Dendritic cell treated with granulocyte-macrophage colony-stimulating factor and Interleukin-4, amounts not matched to agents 40 ng/mL and 50 ng/mL, for 4 days (primary cell): ENCODE results near the gene CFDP1.

Experiments used
- H3K27ac Mint-ChIP-seq: one replicate; pipeline ENCODE4 v1.8.0; 2022; ENCODE audit warnings: mild to moderate bottlenecking, mixed read lengths
- H3K27me3 Mint-ChIP-seq: one replicate; pipeline ENCODE4 v1.8.0; 2022; ENCODE audit warnings: mild to moderate bottlenecking, mixed read lengths
- H3K36me3 Mint-ChIP-seq: one replicate; pipeline ENCODE4 v1.8.0; 2022; ENCODE audit warnings: low read depth, mixed read lengths
- H3K4me1 Mint-ChIP-seq: one replicate; pipeline ENCODE4 v1.8.0; 2022; ENCODE audit warnings: low read depth, mixed read lengths
- H3K4me3 Mint-ChIP-seq: one replicate; pipeline ENCODE4 v1.8.0; 2022; ENCODE audit warnings: mild to moderate bottlenecking, moderate library complexity, mixed read lengths
- H3K9me3 Mint-ChIP-seq: one replicate; pipeline ENCODE4 v1.8.0; 2022; ENCODE audit warnings: mixed read lengths
- intact Hi-C: fragments of 100-400 bp; cut with micrococcal nuclease; formaldehyde crosslinking; loops from one replicate; pipeline ENCODE4 v1.15.0; 2022

Gene CFDP1

DNA sequence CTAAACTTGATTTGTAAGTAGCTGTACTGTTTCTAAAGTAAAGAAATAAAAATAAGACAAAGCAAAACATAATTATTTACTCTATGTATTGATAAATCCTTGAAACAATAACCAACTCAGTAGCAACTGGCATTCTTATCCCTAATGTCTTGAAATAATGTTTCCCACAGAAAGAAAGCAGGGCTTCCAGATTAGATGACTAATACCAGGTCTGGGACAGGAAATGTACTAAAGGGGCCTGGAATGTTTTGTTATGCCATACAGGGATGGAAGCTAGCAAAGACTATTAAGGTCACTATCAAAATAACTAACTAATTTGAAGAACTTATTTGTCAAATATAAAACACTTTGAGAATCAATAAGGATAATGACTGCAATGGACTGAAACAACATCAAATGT lies 82.1 kb downstream of the CFDP1 start:
- H3K4me1 Mint-ChIP-seq = no peaks in the 10 kb centered on the region
- peaks cover 79% of the 10 kb centered on the region for H3K27me3 Mint-ChIP-seq
- no peaks in the 10 kb centered on the region for H3K9me3 Mint-ChIP-seq
- intact Hi-C loops = no loop called here
- peaks cover 31% of the 10 kb centered on the region for H3K36me3 Mint-ChIP-seq
- H3K27ac Mint-ChIP-seq = no peak overlapping the region
- no peak overlapping the region for H3K4me3 Mint-ChIP-seq

DNA sequence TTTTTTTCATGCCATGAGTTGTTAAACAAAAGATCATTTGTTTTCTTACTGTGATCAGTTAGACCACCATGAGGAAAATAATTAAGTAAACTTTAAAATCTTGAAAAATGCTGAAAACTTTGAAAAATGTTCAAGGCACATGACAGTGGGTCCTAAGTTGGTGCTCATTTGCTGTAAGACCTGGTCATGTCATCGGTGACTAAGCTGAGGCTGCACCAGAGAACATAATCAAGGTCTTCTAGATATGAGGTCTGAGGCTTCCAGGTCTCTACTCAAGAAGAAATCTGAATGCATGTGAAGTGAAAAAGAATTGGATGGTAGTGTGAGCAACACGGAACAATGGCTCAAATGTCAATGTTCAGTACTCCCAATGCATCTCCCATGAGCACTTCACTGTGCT lies 87.6 kb downstream of the CFDP1 start:
- Mint-ChIP-seq H3K36me3 (peaks cover 41% of the 10 kb centered on the region), H3K27me3 (peaks cover 92% of the 10 kb centered on the region), H3K4me1 (peaks cover 6% of the 10 kb centered on the region), H3K9me3 (no peaks in the 10 kb centered on the region), H3K27ac (no peak overlapping the region), H3K4me3 (no peak overlapping the region)
- intact Hi-C loops = no loop called here

DNA sequence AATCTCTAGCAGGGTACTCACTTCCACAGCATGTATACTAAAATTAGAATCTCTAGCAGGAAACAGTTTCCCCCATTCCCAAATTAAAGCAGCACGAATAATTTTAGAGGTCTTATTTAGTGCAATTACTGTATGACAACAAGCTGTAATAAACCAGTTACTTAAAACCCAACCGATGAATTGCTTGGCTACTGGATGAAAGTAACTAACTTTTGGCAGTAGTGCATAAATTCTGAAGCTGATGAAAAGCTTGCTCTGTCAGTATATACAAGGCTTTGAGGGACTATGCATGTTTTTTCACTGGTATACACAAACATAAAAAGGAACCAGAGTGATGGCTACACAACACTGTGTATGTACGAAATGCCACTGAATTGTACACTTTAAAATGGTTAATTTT lies 89.4 kb downstream of the CFDP1 start:
- peaks cover 41% of the 10 kb centered on the region for H3K36me3 Mint-ChIP-seq
- no peaks in the 10 kb centered on the region for H3K9me3 Mint-ChIP-seq
- peaks cover 95% of the 10 kb centered on the region for H3K27me3 Mint-ChIP-seq
- no peak overlapping the region for H3K4me3 Mint-ChIP-seq
- intact Hi-C loops = no loop called here
- H3K4me1 Mint-ChIP-seq = peaks cover 6% of the 10 kb centered on the region
- no peak overlapping the region for H3K27ac Mint-ChIP-seq

DNA sequence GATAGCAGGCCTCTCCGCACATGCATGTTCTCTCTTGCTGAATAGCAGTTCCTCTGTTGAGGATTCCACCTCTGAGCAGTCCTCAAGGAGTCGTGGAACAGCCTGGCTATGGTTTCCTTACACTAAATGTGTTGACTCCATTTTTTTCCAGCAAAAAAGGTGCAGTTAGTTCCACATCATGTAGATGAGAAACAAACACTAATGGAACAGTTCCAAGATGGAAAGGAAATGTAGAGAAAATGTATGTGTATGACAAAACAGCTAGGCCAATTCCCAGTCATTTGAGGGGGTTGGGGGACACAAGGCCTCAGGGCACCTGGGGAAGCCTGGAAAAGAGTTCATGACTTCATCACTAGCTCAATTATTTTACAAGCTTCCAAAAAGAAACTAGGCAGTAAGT lies 90.0 kb downstream of the CFDP1 start:
- Mint-ChIP-seq H3K4me1 (peaks cover 6% of the 10 kb centered on the region), H3K27ac (no peak overlapping the region), H3K9me3 (no peaks in the 10 kb centered on the region), H3K4me3 (no peak overlapping the region), H3K36me3 (peaks cover 42% of the 10 kb centered on the region), H3K27me3 (peaks cover 98% of the 10 kb centered on the region)
- intact Hi-C loops = no loop called here

DNA sequence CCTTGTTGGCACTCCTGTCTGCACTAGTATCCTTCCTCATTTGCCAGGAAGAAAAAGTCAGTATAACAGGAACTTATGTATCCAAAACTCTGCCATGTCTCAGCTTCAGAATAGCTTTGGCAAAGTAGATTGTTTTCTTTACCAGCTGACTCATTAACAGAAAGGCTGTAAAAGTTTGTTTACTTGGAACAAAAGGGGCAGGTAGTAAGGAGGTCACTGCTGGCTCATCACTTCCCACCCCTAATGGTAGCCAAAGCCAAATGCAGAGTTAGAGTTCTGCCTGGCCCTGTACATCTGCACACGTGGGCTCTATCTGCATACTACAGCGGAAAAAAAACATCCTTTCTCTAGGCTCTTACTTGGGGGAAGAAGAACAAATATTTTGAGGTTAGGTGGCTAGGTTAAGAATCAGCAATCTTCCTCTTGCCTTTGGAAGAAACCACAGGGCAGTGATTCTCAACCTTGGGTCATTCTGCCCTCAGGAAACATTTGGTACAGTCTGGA lies 90.9 kb downstream of the CFDP1 start:
- intact Hi-C loops = no loop called here
- Mint-ChIP-seq H3K9me3 (no peaks in the 10 kb centered on the region), H3K4me1 (peaks cover 6% of the 10 kb centered on the region), H3K36me3 (peaks cover 47% of the 10 kb centered on the region), H3K4me3 (no peak overlapping the region), H3K27ac (no peak overlapping the region), H3K27me3 (peaks cover 99% of the 10 kb centered on the region)

DNA sequence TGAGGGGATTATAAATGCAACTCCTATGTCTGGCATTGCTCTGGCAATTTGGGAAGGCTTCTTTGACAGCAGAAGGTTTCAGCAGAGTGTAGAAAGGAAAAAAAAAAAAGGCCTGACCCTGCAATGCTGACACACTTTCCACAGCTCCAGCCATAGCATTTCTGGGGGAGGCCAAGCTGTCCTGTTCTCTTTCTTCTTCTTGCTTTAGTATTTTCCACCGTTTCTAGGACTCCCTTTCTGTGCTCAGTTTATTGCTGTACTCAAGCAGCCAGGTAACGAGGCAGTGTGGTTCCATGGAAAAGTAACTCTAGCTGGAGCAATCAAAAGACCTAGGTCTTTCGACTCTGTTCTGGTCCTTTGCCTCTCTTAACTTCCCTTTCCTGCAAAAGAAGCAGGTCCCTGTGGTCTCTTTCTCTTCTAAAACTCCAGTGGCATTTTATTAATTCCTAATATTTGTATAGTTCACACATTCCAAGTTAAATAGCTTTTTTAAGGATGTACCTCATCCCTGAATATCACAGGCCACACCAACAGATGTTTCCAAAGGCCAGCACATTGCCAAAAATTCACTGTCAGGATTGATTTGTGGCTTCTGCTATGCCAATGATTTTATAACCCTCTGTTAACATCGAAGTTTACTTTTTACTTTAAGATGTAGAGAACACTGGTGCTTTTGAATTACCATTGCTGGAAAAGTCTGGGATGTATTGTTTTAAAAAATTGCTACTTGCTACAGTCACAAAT lies 91.6 kb downstream of the CFDP1 start:
- intact Hi-C loops = no loop called here
- Mint-ChIP-seq H3K36me3 (peaks cover 43% of the 10 kb centered on the region), H3K9me3 (no peaks in the 10 kb centered on the region), H3K4me3 (no peak overlapping the region), H3K4me1 (peaks cover 6% of the 10 kb centered on the region), H3K27me3 (peaks cover 99% of the 10 kb centered on the region), H3K27ac (no peak overlapping the region)

DNA sequence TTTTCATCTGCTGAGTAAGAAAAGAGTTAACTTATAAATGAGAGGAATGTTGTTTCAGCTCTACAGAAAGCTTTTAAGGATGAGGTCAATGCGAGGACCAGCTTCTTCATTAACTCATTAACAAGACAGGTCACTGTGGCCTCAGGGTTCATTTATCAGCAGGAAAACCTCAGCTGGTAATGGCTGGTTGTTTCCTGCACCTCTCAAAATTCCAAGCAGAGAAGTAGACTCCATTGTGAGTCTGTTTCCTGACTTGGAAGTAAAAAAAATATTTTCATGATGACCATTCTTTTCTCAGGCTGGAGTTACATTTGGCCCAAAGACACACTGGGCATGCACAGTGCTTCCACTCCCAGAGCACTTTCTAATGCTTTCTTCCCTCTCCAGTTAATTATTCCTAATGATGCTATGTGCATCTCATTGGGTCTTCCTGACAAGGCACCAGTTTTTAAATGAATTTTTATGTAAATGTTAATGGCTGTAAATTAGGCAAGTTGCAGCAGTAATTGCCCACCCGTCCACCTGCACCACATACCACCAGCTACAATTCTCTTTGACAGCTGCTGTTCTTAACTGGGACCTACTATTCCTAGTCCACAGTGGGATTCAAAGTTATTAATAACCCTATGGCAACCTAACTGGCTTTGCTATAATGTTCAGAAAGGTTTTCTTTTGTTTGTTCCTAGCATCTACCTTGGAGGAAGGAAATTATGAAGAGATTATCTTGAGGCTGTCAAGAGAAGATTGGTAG lies 92.4 kb downstream of the CFDP1 start:
- H3K9me3 Mint-ChIP-seq = no peaks in the 10 kb centered on the region
- H3K27me3 Mint-ChIP-seq = peaks cover 99% of the 10 kb centered on the region
- no peak overlapping the region for H3K4me3 Mint-ChIP-seq
- H3K36me3 Mint-ChIP-seq = peaks cover 35% of the 10 kb centered on the region
- H3K4me1 Mint-ChIP-seq = peaks cover 6% of the 10 kb centered on the region
- intact Hi-C loops = no loop called here
- H3K27ac Mint-ChIP-seq = no peak overlapping the region

DNA sequence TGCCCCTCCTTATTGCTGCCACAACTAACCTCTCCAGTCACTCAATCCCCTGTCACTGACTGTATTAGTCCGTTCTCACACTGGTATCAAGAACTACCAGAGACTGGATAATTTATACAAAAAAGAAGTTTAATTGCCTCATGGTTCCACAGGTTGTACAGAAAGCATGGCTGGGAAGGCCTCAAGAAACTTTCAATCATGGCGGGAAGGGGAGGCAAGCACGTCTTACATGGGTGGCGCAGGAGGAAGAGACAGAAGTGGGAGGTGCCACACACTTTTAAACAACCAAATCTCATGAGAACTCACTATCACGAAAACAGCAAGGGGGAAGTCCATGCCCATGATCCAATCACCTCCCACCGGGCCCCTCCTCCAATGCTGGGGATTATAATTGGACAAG lies 95.9 kb downstream of the CFDP1 start:
- no peak overlapping the region for H3K4me3 Mint-ChIP-seq
- intact Hi-C loops = no loop called here
- peaks cover 20% of the 10 kb centered on the region for H3K4me1 Mint-ChIP-seq
- H3K27me3 Mint-ChIP-seq = peaks cover 98% of the 10 kb centered on the region
- peaks cover 11% of the 10 kb centered on the region for H3K36me3 Mint-ChIP-seq
- no peaks in the 10 kb centered on the region for H3K9me3 Mint-ChIP-seq
- no peak overlapping the region for H3K27ac Mint-ChIP-seq

DNA sequence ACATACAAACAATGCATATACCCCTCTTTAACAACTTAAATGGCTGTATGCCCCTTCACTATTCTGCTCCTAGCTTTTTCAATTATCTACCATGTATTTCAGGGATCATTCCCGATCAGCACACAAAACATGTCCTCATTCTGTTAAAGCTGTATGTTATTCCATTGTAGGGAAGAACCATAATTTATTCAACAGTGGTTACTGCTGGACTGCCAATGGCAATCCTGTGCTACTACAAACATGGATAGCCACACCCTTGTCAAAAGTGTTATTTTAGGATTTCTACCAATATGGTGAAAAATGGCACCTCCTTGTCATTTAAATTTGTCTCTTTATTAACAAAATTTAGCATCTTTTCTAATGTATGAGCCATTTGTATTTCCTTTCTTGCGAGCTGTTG lies 96.8 kb downstream of the CFDP1 start:
- Mint-ChIP-seq H3K4me3 (no peak overlapping the region), H3K27me3 (peaks cover 98% of the 10 kb centered on the region), H3K36me3 (peaks cover 9% of the 10 kb centered on the region), H3K4me1 (peaks cover 17% of the 10 kb centered on the region), H3K27ac (no peak overlapping the region), H3K9me3 (no peaks in the 10 kb centered on the region)
- intact Hi-C loops = no loop called here

DNA sequence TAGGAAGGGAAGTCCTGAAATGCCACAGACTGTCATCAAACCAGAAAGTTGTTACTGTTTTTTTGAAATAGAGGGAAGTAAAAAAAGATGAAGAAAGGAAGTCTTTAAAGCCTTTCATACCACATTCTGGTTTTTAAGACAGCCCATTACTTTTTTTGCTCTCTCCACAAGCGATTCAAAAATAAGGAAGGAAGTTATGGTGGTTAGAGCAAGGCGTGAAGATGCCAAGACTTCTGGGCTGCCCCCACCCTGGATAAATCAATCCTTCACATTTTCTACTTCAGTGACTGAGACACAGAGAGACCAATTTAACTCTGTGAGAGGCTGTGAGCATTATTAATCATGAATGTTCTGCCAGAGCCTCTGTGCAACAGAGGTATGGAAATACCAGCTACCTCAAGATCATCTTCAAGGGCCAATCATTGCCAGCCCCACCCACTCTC lies 99.6 kb downstream of the CFDP1 start:
- H3K36me3 Mint-ChIP-seq = peaks cover 9% of the 10 kb centered on the region
- peaks cover 17% of the 10 kb centered on the region for H3K4me1 Mint-ChIP-seq
- no peaks in the 10 kb centered on the region for H3K9me3 Mint-ChIP-seq
- intact Hi-C loops = no loop called here
- no peak overlapping the region for H3K27ac Mint-ChIP-seq
- H3K4me3 Mint-ChIP-seq = no peak overlapping the region
- peaks cover 96% of the 10 kb centered on the region for H3K27me3 Mint-ChIP-seq

DNA sequence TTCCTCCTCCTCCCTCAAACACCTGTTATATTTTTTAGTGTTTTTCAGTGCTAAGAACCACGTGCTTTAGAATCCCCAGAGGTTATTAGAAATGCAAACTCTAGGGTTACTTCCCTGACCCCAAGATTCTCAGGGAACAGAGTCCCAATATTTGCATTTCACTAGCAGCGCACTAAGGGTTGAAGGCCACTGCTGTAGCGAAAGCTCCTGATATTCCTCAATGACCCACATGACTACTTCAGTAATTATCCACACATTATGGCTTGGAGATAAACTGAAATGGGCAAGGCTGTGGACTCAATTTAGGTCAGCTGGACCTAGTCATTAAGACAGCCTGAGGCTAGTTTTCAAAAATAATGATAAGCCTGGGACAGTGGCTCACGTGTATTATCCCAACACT lies 103.4 kb downstream of the CFDP1 start:
- peaks cover 17% of the 10 kb centered on the region for H3K4me1 Mint-ChIP-seq
- H3K27me3 Mint-ChIP-seq = peaks cover 95% of the 10 kb centered on the region
- H3K36me3 Mint-ChIP-seq = peaks cover 21% of the 10 kb centered on the region
- no peak overlapping the region for H3K4me3 Mint-ChIP-seq
- no peak overlapping the region for H3K27ac Mint-ChIP-seq
- no peaks in the 10 kb centered on the region for H3K9me3 Mint-ChIP-seq
- intact Hi-C loops = no loop called here

DNA sequence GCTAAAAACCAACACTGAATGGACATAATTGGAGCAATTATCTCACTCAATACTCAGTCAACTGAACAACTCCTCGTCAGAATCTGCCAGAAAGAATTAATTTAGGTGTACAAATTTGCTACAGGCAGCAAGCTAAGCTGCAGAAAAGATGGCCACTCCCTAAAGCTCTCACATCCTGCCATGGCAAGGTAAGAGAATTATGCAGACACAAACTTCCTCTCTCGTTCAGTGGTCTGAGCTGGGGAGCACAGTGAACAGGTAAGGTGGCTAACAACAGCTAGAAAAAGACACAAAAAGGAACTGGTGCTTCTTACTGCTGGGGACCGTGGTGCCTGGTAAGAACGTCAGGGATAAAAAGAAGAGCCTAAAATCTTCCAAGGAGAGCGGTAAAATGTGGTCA lies 107.0 kb downstream of the CFDP1 start:
- Mint-ChIP-seq H3K4me1 (no peaks in the 10 kb centered on the region), H3K27me3 (peaks cover 90% of the 10 kb centered on the region), H3K9me3 (no peaks in the 10 kb centered on the region), H3K36me3 (peaks cover 34% of the 10 kb centered on the region), H3K4me3 (no peak overlapping the region), H3K27ac (no peak overlapping the region)
- intact Hi-C loops = no loop called here

DNA sequence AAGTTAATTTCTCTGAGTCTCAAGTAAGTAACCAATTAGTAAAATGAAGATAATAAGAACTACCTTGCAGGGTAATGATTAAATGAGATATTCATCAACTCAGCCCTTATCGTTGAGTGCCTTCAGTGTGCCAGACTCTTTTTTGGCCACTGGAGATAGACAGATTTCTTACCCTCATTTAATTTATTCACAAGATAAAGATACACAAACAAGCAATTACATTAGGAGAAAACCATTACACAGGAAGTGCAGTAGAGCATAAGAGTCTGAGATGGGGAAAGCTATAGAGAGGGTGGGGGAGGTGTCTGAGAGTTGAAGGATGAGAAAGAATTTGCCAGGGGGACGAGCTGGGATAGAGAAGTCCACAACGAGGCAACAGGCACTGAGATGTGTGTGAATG lies 109.4 kb downstream of the CFDP1 start:
- Mint-ChIP-seq H3K4me1 (no peaks in the 10 kb centered on the region), H3K4me3 (no peak overlapping the region), H3K27me3 (peaks cover 90% of the 10 kb centered on the region), H3K36me3 (peaks cover 34% of the 10 kb centered on the region), H3K9me3 (no peaks in the 10 kb centered on the region), H3K27ac (no peak overlapping the region)
- intact Hi-C loops = no loop called here

DNA sequence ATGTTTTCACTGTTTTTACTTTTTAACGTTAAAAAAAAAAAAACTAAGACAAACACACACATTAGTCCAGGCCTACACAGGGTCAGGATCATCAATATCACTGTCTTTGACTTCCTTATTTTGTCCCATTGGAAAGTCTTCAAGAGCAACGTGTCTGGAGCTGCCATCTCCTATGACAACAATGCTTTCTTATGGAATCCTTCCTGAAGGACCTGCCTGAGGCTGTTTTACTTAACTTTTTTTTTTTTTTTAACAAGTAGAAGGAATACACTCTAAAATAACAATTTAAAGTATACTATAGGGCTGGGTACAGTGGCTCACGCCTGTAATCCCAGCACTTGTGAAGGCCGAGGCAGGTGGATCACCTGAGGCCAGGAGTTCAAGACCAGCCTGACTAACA lies 110.1 kb downstream of the CFDP1 start:
- H3K9me3 Mint-ChIP-seq = no peaks in the 10 kb centered on the region
- intact Hi-C loops = no loop called here
- H3K4me3 Mint-ChIP-seq = no peak overlapping the region
- H3K4me1 Mint-ChIP-seq = no peaks in the 10 kb centered on the region
- H3K27ac Mint-ChIP-seq = no peak overlapping the region
- peaks cover 34% of the 10 kb centered on the region for H3K36me3 Mint-ChIP-seq
- H3K27me3 Mint-ChIP-seq = peaks cover 90% of the 10 kb centered on the region
